Renal cortex interstitium (tissue), 11 donors: Measurements from ENCODE around the gene DIABLO. TPM values are rescaled to one million over a fixed set of nuclear protein-coding genes. Genes with fewer than 3 reads are reported as not detected.
"Not testable (repeated sequence)": the region's sequence is repeated elsewhere in the genome, so short reads cannot be mapped to it uniquely, and the experiment has no call there.

Experiments
- DNase-seq, 11 donors: peaks; one replicate each; pipeline ENCODE4 v3.0.0-alpha.2; 2013; ENCODE audit warnings: low read depth in 9 of 11, low spot score in 4 of 11; ENCODE audit errors: extremely low read depth in 1 of 11
- polyA plus RNA-seq, 3 donors: library from polyadenylated mRNA; unstranded; fragments of 120-200 nt; gene quantifications; one replicate each; pipeline ENCODE4 v1.2.1, GENCODE V29; 2013; ENCODE audit not compliant: insufficient read length in 3 of 3

The DIABLO gene
- polyA plus RNA-seq, 3 donors = 67.7 to 84.9 (median 77.2) TPM

DNA sequence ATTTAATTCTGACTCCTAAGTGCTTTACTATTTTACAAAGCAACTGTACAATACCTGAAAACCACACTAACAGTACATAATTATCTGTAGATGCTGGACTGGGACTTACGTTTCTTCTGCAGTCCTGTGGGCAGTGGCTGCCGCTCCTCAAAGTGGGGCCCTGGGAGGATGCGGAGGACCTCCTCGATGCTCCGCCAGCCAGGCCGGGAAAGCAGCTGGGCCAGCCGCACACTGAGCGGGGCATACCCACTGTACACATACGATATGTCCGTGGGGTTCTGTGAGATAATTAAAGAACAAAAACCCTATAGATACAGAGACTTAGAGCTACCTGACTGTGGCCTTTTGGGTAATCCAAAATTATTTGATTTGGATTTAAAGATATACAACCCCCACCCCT lies 6.8 kb upstream of the DIABLO start:
- no peak for DNase-seq

DNA sequence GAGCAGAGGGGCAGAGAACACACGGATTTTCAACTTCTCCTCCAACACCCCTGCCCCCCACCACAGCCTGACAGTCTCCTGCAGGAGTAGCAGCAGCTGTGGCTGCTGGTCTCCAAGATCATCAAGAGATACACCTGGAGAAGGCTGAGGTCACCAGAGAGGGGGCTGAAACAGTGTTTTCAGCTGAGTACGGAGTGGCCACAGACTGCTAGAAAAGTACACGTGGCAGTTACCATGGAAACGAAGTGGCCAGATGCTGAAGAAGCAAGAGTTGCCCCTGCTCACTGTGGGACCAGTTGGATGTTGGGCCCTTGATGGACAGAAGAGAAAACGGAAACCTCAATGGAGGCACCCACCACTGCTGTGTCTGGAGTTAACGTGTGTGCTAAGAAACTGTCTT lies 4.9 kb upstream of the DIABLO start:
- DNase-seq = no peak

DNA sequence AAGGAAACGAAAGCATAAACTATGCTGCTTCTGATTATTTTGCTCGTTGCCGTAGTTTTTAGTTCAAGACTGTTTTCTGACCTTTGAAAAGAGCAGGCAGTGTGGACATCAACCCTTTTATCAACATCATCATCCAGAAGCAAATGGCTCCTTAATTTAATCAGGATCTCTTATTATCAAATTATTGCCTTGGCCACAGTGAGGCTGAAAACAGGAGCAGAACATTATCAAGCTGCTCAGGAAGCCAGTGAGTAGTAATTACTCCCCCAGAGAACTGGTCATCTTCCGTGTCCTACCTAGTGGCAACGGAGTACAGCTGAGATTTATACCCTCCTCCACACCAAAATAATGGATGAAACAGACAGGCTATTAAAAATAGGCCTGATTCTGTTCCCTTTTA lies 2.2 kb upstream of the DIABLO start:
- no peak for DNase-seq

DNA sequence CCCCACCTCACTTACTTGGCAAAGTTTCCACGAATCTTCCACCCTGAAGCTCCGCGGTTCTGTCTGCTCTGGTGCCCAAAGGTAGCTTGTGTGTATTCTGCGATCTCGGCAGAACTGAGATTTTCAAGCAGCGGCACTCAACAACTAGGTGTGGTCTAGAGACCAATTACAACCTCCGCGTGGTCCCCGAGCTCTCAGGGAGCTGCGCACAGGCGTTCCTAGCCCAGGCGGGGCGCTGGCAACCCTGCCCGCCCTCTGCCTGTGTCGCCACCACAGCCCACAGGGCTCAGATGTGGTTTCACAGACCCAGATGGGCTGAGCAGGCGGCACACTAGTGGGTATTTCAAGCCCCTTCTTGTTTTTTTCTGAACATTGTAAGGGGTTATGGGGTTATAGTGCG lies 1.5 kb upstream of the DIABLO start:
- no peak for DNase-seq

DNA sequence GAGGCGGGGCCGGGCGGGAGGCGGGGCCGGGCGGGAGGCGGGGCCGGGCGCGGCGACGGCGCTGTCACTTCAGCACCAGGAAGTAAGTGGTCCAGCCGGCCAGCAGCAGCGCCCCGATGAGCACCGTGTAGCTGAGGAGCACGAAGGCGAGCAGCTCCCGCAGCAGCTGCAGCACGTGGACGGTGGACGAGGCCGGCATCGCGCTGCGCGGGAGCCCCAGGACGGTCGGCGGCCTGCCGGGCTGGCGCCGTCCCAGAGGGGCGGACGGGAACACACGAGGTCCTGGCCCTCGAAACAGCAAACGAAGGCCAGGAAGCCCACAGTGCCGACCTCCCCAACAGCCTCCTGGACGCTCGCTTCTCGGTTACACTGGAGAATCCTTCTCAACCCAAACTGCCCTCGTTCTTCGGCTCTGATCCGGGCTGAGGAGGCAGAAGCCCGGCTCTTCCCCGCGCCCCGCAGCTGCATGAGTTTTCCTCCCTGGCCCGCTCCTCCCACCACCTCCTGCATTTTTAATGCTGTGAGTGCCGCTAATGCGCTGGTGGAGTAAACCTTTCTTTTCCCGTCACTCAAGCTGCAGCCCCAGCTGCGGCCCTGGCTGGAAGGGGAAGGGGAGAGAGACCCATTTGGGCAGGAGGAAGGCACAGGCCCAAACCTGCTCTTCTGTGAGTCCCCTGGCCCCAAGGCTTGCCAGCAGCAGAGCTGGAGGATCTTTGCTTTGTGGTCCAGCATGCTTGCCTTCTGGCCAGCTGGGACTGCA lies 694 bp upstream of the DIABLO start:
- no peak for DNase-seq

DNA sequence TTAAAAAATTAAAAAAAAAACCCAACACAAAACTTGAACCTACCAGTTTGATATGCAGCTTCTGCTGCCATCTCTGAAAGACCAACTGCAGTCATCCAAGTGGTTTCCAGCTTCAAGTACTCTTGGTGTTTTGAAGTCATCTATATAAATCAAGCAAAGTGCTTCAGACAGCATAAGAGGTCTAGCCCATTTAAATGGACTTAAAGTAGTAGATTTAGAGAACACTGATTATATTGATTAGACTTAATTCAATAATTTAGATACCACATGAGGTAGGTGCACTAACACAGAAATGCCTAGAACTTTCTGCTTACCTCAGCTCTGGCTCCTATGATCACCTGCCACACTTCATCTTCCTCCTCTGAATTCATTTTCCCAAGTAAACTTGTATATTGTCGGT lies 9.4 kb downstream of the DIABLO start:
- DNase-seq = no peak

DNA sequence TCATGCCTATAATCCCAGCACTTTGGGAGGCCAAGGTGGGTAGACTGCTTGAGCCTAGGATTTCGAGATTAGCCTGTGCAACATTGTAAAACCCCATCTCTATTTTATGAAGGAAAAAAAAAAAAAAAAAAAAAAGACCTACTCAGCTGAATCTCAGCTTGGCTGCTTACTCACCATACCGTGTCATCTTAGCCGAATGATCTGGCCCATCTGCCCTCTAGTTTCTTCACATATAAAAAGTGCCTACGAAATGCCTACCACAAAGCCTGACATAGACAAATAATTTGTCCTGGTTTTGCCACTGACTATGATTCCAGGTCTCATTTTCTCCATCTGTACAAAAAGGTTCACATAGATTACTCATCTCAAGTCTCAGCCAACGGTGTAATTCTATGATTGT lies 10.1 kb downstream of the DIABLO start:
- DNase-seq = no peak

DNA sequence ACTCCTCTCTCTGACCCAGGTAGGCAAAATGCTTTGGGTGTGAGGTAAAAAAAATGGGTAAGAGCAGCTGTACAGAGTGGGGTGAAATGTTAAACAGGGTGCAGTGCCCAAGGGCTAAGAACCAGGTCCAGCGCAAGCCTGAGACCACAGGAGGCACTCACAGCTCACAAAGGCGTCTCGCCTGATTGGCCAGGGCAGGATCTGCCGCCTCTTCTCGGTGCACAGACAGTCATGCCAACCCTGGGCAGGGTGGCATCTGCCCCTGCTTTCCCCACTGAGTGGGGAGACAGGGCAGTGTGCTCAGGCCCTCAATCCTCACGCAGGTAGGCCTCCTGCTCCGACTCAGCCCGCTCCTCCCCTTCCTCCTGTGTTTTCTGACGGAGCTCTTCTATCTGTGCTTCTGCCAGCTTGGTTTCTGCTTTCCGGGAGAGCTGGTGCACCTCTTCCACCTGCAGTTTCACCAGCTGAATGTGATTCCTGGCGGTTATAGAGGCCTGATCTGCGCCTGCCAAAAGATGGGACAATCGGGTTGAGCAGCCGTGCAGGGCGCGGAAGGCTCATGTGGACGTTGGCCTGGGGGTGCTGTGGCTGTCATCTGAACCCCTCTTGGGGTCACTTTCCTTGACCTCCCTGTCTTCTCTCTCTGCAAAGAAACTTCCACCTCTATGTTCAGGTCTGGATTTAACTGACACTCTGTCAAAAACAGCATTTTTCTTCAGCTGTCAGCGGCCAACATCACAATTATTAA lies 17.6 kb downstream of the DIABLO start:
- DNase-seq = no peak

DNA sequence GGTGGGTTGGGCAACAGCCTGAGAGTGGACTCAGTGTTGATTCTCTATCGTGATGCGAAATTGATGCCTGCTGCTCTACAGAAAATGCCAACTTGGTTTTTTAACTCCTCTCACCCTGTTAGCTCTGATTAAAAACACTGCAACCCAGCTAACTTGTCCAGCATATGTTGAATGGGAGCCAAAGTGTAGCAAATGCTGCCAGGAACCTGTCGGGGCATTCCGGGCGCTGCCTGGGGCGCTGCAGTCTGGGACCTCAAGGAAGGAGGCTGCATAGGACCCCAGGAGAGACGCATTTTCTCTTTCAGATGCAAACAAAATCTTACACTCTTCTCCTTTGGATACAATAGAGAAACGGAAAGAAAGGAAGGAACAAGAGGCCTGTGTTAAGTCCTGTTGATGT lies 18.5 kb downstream of the DIABLO start:
- no peak for DNase-seq

DNA sequence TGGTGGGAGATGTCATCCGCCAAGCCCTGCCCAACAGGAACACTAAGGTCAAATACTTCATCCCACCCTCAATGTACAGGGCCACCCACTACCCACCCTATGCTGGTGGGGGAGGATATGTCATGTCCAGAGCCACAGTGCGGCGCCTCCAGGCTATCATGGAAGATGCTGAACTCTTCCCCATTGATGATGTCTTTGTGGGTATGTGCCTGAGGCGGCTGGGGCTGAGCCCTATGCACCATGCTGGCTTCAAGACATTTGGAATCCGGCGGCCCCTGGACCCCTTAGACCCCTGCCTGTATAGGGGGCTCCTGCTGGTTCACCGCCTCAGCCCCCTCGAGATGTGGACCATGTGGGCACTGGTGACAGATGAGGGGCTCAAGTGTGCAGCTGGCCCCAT lies 18.9 kb downstream of the DIABLO start:
- DNase-seq = no peak

DNA sequence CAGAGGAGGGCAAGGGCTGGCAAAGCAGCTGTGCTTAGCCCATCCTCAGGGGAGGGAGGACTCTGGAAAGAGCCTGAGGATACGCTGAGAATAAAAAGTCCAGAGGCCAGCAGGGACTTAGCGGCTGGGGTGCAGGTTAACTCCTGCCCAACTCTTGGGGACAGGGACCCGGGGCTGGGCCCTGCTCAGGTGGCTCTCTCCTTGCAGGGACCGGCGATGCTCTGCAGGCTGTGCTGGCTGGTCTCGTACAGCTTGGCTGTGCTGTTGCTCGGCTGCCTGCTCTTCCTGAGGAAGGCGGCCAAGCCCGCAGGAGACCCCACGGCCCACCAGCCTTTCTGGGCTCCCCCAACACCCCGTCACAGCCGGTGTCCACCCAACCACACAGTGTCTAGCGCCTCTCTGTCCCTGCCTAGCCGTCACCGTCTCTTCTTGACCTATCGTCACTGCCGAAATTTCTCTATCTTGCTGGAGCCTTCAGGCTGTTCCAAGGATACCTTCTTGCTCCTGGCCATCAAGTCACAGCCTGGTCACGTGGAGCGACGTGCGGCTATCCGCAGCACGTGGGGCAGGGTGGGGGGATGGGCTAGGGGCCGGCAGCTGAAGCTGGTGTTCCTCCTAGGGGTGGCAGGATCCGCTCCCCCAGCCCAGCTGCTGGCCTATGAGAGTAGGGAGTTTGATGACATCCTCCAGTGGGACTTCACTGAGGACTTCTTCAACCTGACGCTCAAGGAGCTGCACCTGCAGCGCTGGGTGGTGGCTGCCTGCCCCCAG lies 19.6 kb downstream of the DIABLO start:
- DNase-seq = no peak

DNA sequence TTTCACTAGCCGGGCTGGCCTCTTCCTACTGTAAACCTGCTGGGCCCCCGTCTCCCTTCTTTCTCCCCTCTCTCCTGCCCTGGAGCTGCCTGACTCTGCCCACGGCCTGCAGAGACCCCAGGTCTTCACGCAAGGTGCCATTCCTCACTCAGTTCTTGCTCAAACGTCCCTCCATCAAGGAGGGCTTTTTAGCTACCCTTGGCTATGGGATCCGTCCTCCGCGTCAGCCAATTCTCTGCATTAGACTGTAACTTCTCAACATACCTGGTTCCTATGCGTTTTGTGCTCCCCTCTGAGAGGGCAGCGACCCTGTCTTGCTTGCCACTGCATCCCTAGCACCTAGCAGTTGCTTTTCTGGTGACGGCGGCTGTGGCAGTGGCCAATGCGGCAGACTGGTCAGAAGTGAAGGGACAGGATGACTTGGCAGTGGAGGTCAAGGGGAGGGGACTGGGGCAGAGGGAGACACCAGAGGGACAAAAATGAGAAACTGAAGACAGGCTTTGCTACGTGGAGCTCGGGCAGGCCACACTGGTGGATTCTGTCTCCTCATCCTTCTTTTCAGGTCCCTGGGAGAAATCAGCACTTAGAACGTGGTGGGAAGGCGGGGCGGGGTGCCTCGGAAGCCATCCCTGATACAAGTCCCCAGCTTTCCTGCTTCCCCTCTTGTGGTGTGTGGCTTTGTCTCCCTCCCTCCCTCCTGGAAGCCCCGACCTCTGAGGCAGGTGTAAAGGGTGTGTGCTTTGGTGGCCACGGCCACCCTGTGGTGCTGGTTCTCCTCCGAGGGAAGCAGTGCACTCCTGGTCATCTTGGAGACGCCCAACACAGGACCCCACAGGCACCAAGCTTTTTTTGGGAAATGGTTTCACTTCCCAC lies 20.6 kb downstream of the DIABLO start:
- DNase-seq = no peak

DNA sequence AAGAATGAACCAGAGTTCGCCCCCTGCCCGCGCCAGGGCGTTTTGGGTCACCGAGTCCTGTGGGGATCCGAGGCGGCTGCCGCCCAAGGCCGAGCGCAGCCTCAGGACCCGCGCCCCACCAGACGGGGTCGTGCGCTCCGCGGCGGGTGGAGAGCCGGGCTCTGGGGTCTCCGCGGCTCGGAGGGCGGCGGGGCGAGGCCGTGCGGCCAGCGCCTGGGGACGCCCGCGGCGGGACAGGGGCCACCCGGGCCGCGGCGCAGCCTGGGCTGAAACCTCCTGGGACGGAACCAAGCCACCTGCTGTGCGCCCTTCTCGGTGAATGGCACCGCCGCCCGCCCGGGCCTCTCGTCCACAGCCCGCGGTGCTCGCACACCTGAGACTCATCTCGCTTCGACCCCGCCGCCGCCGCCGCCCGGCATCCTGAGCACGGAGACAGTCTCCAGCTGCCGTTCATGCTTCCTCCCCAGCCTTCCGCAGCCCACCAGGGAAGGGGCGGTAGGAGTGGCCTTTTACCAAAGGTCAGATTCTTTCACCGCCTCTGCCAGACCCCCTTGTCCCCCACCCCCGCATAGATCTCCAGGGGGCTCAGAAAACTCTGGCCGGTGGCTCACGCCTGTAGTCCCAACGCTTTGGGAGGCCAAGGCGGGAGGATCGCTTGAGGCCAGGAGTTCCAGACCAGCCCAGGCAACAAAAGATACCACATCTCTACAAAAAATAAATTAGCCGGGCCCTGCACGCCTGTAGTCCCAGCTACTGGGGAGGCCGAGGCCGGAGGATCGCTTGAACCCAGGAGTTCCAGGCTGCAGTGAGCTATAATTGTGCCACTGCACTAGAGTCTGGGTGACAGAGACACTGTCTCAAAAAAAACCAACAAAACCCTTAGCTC lies 21.4 kb downstream of the DIABLO start:
- DNase-seq = no peak

DNA sequence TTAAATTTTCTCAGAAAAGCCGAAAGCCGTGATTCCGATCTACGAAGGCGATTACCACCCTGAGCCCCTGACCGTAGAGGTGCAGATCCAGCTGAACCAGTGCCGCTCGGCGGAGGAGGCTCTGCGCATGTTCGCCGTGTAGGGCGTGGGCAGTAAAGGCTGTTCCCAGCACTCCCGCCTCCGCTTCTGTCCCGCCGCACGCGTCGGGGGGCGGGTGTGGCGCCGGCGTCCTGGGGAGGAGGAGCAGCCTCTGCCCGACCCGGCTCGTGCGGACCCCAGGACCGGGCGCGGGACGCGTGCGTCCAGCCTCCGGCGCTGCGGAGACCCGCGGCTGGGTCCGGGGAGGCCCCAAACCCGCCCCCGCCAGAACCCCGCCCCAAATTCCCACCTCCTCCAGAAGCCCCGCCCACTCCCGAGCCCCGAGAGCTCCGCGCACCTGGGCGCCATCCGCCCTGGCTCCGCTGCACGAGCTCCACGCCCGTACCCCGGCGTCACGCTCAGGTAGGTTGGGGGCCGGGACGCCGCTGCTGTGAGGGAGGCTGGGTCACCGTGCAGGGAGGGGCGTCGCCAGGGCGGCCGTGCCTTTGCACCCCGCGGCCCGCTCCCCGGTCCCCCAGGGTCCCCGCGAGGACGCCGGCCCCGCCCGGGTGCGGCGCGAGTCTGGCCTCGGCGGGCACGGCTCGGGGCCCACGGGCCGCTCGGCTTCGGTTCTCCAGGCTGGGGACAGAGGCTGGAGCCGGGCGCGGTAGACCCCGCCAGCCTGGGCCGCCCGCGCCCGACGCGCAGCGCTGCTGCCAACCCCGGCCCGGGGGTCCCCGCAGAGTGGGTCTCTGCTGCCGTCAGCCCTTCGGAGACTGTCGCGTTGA lies 22.3 kb downstream of the DIABLO start, which contains the start of gene B3GNT4:
B3GNT4 (plus strand) TSS at position 409 of the 866 bp plus-strand sequence. CDS start 910 bp downstream, outside the sequence.
- peak in 3 of 11 donors; percentile 40 to 54 (median 44) for DNase-seq

DNA sequence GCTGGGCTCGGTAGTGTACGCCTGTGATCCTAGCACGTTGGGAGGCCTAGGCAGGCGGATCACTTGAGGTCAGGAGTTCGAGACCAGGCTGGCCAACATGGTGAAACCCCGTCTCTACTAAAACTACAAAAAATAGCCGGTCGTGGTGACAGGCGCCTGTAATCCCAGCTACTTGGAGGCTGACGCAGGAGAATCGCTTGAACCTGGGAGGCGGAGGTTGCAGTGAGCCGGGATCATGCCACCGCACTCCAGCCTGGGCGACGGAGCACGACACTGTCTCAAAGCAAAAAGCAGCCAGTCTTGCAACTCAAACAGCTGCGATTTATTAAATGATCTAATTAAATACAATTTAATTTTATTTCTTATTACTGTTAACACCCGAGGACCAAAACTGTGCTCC lies 23.0 kb downstream of the DIABLO start:
- DNase-seq = not testable (repeated sequence)

DNA sequence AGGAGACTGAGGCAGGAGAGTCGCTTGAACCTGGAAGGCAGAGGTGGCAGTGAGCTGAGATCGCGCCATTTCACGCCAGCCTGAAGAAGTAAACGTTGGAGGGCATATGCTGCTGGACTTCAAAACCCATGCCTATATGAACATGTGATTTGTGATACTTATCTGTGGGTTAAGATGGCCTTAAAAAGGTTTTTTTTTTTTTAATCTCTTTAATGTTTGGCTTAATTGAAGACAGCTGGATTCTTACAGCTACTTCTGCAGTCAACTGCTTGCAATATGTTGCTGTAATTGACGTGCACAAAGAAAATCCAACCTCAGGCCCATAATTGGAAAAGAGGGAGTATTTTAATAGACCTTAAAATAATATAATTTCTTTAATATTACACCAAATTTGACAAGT lies 23.8 kb downstream of the DIABLO start:
- DNase-seq = no peak

DNA sequence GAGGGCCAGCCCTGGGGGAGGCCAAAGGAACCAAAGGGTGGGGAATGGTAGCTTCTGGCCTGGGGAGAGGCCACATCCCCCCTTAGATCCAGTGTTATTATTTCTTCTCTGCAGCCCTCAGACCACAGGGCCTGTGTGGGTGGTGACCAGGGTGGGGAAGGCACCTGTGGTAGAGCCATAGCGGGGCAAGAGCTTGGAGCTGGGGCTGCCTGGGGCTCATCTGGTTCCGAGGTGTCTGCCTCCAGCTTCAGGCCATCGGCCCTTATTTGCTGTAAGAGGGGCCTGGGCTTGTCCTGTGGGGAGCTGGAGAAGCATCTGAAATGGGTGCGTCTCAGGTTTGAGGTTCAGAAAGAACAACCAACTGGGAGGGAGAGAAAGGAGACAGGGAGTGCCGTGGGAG lies 24.5 kb downstream of the DIABLO start:
- DNase-seq = no peak
